Left hindlimb (tissue), 1 donor: ENCODE results near the gene RFTN1.
A peak's percentile ranks its signal among the peaks of the same experiment; 100 is the strongest.

ENCODE experiments used
- DNase-seq: peaks from one replicate; pipeline ENCODE4 v3.0.0-alpha.2; 2018

RFTN1 gene

GRCh38 chr3:16528106-16528505, 14.6 kb upstream of the RFTN1 start:
- peak; percentile 53 for DNase-seq

DNA sequence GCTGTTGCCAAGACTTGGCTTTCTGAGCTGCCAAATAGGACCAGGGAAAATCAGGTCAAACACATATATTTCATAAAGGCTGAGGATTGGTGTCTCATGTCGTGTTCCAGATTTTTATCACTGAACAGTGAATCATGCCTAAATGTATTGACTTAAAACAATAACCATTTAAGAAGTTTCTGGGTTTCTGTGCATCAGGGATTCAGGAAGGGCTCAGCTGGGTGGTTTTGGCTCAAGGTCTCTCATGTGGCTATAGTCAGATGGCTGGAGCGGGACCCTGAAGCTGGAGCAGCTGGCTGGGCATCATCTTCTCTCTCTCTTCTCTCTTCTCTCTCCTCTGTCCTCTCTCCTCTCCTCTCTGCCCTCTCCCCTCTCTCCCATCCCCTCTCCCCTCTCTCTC, 10.7 kb upstream of the RFTN1 start:
- DNase-seq = no peak

DNA sequence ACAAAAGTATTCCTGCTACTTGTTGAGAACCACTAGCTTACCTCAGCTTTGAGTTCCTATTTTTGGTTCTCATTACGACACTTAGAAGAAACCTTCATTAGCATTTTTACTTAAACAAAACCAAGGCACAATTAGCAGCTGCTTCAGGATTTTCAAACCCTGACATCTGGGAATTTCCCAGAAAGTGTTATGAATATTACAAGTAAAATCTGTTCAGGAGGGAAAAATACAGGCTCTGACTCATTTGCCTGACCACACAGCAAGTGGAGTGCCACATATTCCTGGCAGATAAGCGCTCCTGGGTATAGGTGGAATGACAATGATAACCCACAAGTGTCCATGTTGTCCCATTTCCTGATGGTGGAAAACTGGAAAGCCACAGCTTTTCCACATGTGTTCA, 10.3 kb upstream of the RFTN1 start:
- no peak for DNase-seq

GRCh38 chr3:16522834-16523233, 9.3 kb upstream of the RFTN1 start:
- no peak for DNase-seq

DNA sequence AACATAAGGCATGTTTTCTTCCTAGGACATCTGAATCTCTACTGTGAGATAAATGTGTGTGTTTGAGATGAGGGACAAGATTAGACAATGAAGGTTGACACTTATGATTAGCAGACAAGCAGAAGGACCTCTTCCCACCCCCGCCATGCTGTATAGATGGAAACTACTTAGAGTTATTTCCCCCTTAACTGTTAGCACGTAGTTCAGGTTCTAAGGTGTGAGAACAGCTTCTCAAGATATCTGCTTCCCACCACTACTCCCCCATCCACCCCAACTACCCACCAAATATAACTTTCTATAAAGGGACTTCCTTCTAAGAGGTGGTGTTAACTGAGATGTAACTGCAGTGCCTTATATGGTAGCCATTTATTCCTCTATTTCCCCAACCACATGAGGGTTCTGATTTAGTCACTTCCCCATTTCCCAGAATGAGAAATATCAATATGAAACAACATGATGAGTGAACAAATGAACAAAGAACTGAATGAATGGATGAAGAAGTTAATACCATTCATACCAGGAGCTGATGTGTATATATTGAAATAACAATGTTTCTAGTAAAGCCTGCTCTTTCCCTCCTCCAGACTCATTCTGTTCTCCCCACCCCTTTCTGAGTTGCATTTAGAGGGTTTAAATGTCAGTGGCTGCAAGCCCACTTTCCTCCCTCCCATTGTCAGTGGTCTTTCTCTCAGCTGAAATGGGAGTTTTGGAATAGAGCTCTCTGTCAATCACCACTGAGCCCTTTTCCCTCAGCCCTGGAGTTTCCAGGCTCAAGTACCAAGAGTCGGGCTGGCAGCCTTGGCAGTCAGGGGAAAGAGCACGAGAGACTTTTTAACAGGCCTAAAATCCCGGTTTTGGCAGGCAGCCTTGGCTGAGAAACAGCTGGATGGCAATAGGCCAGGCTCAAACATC, 7.7 kb upstream of the RFTN1 start:
- peak; percentile 63 for DNase-seq

DNA sequence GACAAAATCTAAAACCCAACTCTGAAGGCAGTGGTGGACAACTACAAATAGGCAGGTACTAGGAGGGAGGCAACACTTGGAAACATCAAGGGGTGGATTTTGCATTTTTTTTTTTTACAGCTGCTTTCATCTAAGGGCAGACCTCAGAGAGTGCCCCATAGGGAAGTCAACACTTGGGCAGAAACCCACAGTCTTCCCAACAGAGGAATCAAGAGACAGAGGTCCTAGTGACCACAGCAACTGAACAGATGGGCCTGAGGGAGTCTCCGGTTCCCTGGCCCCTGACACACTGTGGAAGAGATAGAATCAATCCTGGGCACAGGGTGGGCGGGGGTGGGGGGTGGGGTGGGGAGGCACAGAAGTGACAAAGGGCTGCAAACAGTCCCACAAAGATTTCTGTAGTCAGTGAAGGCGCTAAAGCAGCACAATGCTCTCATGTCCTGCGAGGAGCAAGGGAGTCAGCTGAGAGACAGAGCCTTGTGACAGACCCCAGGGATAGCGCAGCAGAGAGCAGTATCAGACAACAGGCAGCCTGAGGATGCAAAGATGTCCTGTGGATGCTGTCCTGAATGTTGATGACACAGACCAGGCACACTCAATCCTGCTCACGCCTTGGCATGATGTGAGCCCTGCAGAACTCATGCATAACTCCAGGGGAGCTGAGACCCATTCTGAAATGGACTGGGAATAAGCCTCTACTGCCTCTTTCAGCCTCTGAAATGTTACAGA, 6.9 kb upstream of the RFTN1 start:
- DNase-seq = no peak

DNA sequence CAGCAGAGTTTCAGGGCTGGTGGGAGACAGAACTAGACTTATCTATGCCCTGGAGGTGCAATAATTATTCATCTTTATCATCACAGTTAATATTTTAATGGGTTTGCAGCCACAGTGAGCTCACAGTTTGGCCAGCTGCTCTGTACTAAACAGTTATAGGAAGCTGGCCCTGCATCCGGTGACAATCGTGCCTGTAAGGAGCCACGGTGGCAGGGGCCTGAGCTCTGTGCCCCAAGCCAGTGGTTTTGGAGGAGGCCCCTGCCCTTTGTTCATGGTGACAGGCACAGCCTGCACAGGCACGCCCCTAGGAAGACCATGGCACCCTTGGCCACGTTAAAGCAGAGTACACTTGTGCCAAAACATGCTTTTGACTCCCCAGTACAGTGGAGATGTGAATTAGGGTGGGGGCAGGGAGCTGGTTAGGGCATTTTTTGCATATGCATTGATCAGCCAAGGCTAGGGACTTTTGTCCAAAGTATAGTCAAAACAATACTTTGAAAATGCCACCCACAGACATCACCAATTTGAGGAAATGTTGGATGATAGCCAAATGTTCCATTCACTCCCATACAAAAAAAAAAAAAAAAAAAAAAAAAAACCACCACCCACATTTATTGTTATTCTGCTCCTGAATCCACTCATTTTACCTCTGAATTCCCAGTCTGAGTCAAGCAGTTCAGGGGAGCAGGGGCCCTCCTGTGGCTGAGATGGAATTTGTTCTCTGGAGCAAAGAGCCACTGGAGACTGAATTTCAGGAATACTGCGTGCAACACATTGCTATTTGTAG, 3.4 kb upstream of the RFTN1 start:
- no peak for DNase-seq

DNA sequence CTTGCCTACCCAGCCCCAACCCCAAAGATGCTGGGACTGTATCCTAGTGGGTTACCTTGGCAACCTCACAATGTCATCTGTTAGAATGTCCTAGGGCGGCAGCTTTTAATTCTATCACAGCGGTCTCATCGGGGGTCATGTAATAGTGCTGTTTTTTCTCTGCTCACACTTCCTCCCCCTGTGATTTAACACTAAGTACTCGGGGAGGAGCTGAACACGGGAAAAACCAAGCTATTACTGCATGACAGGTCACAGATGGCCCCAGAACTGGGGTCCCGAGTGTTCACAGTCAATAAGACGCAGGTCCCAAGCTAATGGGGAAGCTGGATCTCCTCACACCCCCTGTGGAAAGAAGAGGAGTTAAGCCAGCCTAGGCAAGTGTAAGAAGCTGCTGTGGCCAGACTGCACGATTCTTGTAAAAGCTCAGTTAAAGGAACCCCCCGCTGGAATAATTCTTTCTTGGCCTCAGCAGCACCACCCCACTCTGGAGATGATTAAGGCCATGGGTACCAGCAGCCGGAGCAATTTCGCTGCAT, 2.5 kb upstream of the RFTN1 start:
- no peak for DNase-seq

DNA sequence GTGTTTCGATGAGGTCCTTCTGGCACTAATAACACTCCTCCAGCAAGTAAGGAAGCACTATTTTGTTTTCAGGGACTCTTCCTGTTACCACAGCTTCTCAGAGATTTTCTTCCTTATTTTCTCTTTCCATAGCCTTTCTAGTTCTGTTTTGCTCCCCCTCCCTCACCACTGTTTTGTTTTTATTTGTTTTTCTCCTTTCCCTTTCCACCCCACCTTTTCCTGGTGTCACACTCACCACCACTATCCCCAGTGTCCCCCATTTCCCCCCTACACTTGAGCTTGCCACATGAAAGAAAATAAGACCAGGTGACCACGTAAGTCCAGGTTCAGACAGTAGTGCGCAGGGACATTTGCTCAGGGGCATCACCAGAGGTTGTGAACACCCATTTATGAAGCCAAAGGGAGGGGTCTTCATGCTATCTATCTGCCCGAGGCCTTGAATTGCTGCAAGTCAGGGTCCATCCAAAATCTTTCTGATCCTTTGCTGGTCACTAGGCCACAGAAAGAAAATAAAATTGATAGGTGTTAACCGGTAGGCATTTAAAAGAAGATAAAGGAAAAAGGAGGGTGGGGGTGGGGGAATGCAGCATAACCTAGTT, 1.4 kb upstream of the RFTN1 start:
- no peak for DNase-seq

- no peak for DNase-seq
These were observed 662 bp upstream of the RFTN1 start for GRCh38 chr3:16514021-16514700.

DNA sequence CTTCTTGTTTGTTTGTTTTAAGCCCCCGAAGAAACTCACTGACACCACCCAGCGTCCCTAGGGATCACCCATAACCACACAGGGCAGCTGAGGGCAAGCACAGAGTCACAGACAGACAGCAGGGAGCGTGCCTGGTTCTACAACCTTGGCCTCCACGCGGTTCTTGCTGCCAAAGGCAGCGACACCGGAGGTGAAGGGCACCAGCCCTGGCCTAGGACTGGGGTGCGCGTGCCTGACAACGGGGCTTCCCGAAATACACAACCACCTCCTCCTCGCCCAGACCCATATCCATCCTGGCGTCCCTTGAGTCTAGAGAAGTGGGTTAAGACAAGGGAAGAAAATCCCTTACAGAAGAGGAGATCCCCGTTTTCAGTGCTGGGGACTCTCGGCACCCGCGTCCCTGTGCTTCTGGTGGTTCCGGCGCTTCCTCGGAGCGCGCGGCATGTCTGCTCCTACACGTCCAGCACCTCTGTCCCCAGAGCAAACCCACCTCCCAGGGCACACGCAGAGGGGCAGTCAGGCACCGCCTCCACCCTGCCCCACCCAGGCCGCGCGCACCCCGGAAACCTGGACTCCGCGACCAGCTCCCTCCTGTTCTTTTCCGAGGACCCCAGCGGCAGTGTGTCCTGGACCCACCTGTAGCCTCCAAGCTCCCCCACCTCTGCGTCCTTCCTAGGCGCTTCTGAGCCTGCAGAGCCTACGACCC, 911 bp downstream of the RFTN1 start:
- peak; percentile 58 for DNase-seq

DNA sequence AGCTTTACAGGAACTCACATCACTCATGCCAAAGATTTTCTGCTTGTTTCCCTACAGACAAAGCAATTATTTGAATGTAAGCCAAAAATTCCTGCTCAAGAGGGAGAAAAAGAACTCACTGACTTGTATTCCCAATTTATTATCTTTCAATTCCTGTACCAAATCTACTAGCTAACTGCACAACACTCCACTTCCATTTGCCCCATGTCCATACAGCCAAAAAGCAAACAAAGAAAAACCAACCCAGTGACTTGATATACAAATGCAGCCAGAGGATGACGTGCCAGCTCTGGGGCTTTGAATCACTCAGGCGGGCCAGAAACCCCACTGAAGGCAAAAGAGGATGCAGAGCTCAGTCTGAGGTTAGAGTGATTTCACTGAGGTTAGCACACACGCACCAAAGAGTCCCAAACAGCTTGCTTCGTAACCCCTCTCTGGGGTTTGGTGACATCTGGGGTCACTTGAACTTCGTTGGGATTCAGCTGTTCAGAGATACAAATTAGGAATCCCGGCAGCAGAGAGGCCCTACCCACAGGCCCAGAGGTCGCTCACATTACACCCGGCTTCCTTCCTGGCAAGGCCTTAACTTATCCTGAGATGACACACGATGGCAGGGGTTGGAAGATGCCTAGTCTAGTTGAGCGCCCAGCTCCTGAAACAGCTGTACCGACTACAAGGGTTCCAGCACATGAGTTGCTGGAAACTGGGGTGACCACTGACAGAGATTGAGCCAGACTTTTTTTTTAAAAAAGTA, 1.6 kb downstream of the RFTN1 start:
- peak; percentile 69 for DNase-seq

DNA sequence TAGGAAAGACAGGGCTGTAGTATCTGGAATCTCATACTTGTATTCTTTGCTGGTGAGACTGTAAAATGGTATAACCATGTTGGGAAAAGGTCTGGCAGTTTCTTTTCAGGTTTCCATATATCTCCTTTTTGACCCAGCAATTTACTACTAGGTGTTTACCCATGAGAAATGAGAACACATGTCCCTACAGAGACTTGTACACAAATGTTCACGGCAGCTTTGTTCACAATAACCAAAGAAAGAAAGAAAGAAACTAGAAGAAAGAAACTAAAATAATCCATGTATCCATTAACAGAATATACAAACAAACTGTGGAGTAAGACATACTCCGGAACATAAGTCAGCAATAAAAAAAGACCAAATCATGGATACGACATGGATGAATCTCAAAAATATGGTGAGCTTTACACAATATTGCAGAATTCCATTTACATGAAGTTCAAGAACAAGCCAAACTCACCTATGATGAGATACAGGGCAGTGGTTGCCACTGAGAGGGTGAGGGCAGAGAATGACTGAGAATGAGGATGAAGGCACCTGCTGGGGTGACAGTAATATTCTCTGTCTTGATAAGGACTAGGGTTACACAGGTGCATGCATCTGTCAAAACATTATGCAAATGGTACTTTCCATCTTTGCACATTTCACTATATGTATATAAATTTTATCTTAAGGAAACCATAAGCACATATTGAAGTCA, 2.7 kb downstream of the RFTN1 start:
- DNase-seq = no peak

- DNase-seq = no peak
These were observed 3.5 kb downstream of the RFTN1 start for GRCh38 chr3:16509721-16510619.

- DNase-seq = peak; percentile 50
These were observed 4.9 kb downstream of the RFTN1 start for GRCh38 chr3:16508591-16508995.

DNA sequence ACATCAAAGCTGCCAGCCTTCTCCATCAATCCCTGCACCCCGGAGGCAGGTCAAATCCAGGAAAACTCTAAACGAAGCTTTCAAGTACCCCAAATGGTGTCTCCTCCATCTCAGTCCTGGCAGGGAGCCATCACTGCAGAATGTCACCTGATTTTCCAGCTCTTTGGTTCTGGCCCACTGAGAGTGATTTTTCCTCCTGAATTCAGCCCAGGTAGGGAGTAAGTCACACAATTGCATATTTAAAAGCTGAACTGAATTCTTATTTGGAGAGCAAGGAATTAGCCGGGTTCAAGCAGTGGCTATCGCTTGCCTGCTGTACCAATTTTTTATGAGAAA, 5.3 kb downstream of the RFTN1 start:
- DNase-seq = no peak

GRCh38 chr3:16507578-16508242, 5.8 kb downstream of the RFTN1 start:
- DNase-seq = no peak

DNA sequence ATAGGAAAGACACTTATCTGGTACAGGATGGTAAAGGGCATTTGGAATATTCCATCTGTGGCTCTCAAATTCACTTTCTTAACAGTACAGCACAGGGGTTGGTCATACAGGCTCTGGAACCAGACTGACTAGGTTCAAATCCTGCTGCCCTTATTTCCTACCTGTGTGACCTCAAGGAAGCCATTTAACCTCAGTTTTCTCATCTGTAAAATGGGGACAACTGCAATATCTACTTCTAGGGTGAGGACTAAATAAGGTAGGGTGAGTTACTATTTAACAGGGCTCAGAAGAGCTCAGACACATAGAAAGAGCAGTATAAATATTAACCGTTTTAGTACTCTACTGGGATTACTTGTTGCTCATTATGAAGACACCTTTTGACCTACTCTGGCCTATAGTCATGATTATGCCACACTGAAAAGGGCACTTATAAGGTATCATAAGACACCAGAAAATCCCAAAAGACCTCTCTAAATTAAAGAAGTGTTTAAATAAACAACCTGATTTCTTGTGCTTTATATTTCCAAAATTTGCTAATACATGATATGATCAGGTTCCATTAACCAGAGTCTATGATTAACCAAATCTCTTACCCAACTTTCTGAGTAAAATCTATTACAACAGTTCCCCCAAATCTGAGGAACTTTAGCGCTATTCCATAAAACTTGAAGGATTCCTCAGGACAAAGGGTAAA, 6.5 kb downstream of the RFTN1 start:
- no peak for DNase-seq
